ENCODE results near the gene GPR152.

Gene GPR152

GRCh38 chr11:67412495-67413179 is 39.9 kb downstream of the GPR152 start:
- H3K9ac ChIP-seq: no peak overlapping the region
- H3K79me2 ChIP-seq (ENCODE audit: insufficient read depth, low read depth): no peaks in the 10 kb centered on the region
- H3K4me2 ChIP-seq: no peak overlapping the region
- H3K27me3 ChIP-seq (ENCODE audit: insufficient read depth, low read depth): peaks cover 16% of the 10 kb centered on the region; the same call in 1 of the 2 replicates
- H3K27ac ChIP-seq: no peak overlapping the region
- no peak for TF ChIP-seq CTCF (conservative IDR thresholded peaks at IDR 0.05; ENCODE audit: low read depth, low read length)
- no peaks in the 10 kb centered on the region for H4K20me1 ChIP-seq (ENCODE audit: insufficient read depth)
- no peak overlapping the region for H3K4me3 ChIP-seq (IDR thresholded peaks at IDR 0.05; ENCODE audit: insufficient read depth, low read depth, low read length)
- no peak overlapping the region for H2AFZ ChIP-seq (ENCODE audit: low read depth)
- H3K36me3 ChIP-seq (ENCODE audit: insufficient read depth): no peaks in the 10 kb centered on the region
- no peaks in the 10 kb centered on the region for H3K4me1 ChIP-seq (ENCODE audit: low read depth, poor library complexity, severe bottlenecking)

GRCh38 chr11:67411785-67412152 is 40.8 kb downstream of the GPR152 start:
- Histone ChIP-seq H3K27me3 (ENCODE audit: insufficient read depth, low read depth) (peaks cover 16% of the 10 kb centered on the region; the same call in 1 of the 2 replicates), H3K4me3 (IDR thresholded peaks at IDR 0.05; ENCODE audit: insufficient read depth, low read depth, low read length) (no peak overlapping the region), H3K4me1 (ENCODE audit: low read depth, poor library complexity, severe bottlenecking) (no peaks in the 10 kb centered on the region), H4K20me1 (ENCODE audit: insufficient read depth) (no peaks in the 10 kb centered on the region), H3K9ac (no peak overlapping the region), H3K27ac (no peak overlapping the region), H3K79me2 (ENCODE audit: insufficient read depth, low read depth) (no peaks in the 10 kb centered on the region), H3K4me2 (no peak overlapping the region), H2AFZ (ENCODE audit: low read depth) (no peak overlapping the region), H3K36me3 (ENCODE audit: insufficient read depth) (no peaks in the 10 kb centered on the region)
- TF ChIP-seq CTCF (conservative IDR thresholded peaks at IDR 0.05; ENCODE audit: low read depth, low read length): no peak

- Histone ChIP-seq H3K27me3 (ENCODE audit: insufficient read depth, low read depth) (peaks cover 16% of the 10 kb centered on the region; the same call in 1 of the 2 replicates), H2AFZ (ENCODE audit: low read depth) (no peak overlapping the region), H3K9ac (no peak overlapping the region), H4K20me1 (ENCODE audit: insufficient read depth) (no peaks in the 10 kb centered on the region), H3K27ac (no peak overlapping the region), H3K4me2 (no peak overlapping the region), H3K36me3 (ENCODE audit: insufficient read depth) (no peaks in the 10 kb centered on the region), H3K4me3 (IDR thresholded peaks at IDR 0.05; ENCODE audit: insufficient read depth, low read depth, low read length) (no peak overlapping the region), H3K4me1 (ENCODE audit: low read depth, poor library complexity, severe bottlenecking) (no peaks in the 10 kb centered on the region), H3K79me2 (ENCODE audit: insufficient read depth, low read depth) (no peaks in the 10 kb centered on the region)
- TF ChIP-seq CTCF (conservative IDR thresholded peaks at IDR 0.05; ENCODE audit: low read depth, low read length): no peak
Measured at GRCh38 chr11:67410984-67411784, 41.3 kb downstream of the GPR152 start.

GRCh38 chr11:67410369-67410831 is 42.1 kb downstream of the GPR152 start:
- no peak overlapping the region for H3K9ac ChIP-seq
- H4K20me1 ChIP-seq (ENCODE audit: insufficient read depth): no peaks in the 10 kb centered on the region
- H3K4me1 ChIP-seq (ENCODE audit: low read depth, poor library complexity, severe bottlenecking): no peaks in the 10 kb centered on the region
- no peak overlapping the region for H3K4me3 ChIP-seq (IDR thresholded peaks at IDR 0.05; ENCODE audit: insufficient read depth, low read depth, low read length)
- H3K4me2 ChIP-seq: no peak overlapping the region
- H3K27me3 ChIP-seq (ENCODE audit: insufficient read depth, low read depth): peaks cover 16% of the 10 kb centered on the region; the same call in 1 of the 2 replicates
- H3K79me2 ChIP-seq (ENCODE audit: insufficient read depth, low read depth): no peaks in the 10 kb centered on the region
- no peak overlapping the region for H2AFZ ChIP-seq (ENCODE audit: low read depth)
- TF ChIP-seq CTCF (conservative IDR thresholded peaks at IDR 0.05; ENCODE audit: low read depth, low read length): no peak
- H3K36me3 ChIP-seq (ENCODE audit: insufficient read depth): no peaks in the 10 kb centered on the region
- no peak overlapping the region for H3K27ac ChIP-seq

All from KMS-11 (cell line).